ENCODE measurements around the gene MEF2B. TPM values are rescaled to one million over a fixed set of nuclear protein-coding genes. Genes with fewer than 3 reads are reported as not detected.

The MEF2B gene
- total RNA-seq, 1 donor from 2014 or later, result 1.4 TPM

Other genes starting within 250 kb of the MEF2B start
- gene HOMER3, start 229.0 kb downstream of the MEF2B start, total RNA-seq, result 15.2 TPM
- gene SUGP2, start 136.7 kb downstream of the MEF2B start, total RNA-seq, result 68.5 TPM
- 13.6 TPM for gene ARMC6, start 136.7 kb downstream of the MEF2B start, total RNA-seq
- gene SLC25A42, start 106.3 kb downstream of the MEF2B start, total RNA-seq, result 30.9 TPM
- 23.5 TPM for gene TMEM161A, start 31.8 kb downstream of the MEF2B start, total RNA-seq
- gene BORCS8, start 21.9 kb upstream of the MEF2B start, total RNA-seq, result 19.5 TPM
- gene RFXANK, start 22.0 kb upstream of the MEF2B start, total RNA-seq, result 39.9 TPM
- 7.8 TPM for gene NR2C2AP, start 33.2 kb upstream of the MEF2B start, total RNA-seq
- not detected for gene NCAN, start 41.7 kb upstream of the MEF2B start, total RNA-seq
- gene TM6SF2, start 103.0 kb upstream of the MEF2B start, total RNA-seq, result 0.57 TPM
- 34.9 TPM for gene SUGP1, start 150.2 kb upstream of the MEF2B start, total RNA-seq
- gene MAU2, start 150.6 kb upstream of the MEF2B start, total RNA-seq, result 31.8 TPM
- 25.9 TPM for gene GATAD2A, start 235.4 kb upstream of the MEF2B start, total RNA-seq